ENCODE data around the gene PTH. TPM values are rescaled to one million over a fixed set of nuclear protein-coding genes. Genes with fewer than 3 reads are reported as not detected.

The PTH gene
- total and polyA plus RNA-seq, 2 donors (not counting 3 experiments of a cell fraction or from before 2014, with no cell fraction given), result not detected

- ChIA-PET POLR2A (no interaction called here), CTCF (no interaction called here)
- dilution Hi-C loops (cut with MboI; ENCODE audit: extremely low pct_ligation_motif_present, low sequenced_read_pairs) (no loop called here), intact Hi-C loops (cut with micrococcal nuclease) (no loop called here)
- Histone ChIP-seq H2AFZ (ENCODE audit: low read depth, low read length) (no peak overlapping the region), H3K27me3 (ENCODE audit: control insufficient read depth in 2 of 2, insufficient read depth in 2 of 2, low read length in 2 of 2) (peaks cover 13 to 29% of the 10 kb centered on the region in 2 experiments), H3K27ac (ENCODE audit: insufficient read depth, low read depth, low read length) (no peak overlapping the region), H4K20me1 (replicated peaks; ENCODE audit: control insufficient read depth, extremely low read depth, insufficient read depth, low read length) (no peaks in the 10 kb centered on the region), H3K9me1 (replicated peaks; ENCODE audit: control insufficient read depth, extremely low read depth, insufficient read depth, low read length) (no peaks in the 10 kb centered on the region), H3K4me2 (ENCODE audit: insufficient read depth, low read length) (no peak overlapping the region), H3K36me3 (ENCODE audit: control insufficient read depth in 2 of 2, extremely low read depth in 1 of 2, insufficient read depth in 2 of 2, low read length in 2 of 2) (no peaks in the 10 kb centered on the region), H3K9ac (replicated peaks; ENCODE audit: extremely low read depth, insufficient read depth, low read length) (no peak overlapping the region), H3K9me3 (replicated peaks; ENCODE audit: control insufficient read depth, insufficient read depth, low read length) (no peaks in the 10 kb centered on the region), H3K4me3 (replicated peaks in 1 of 3; ENCODE audit: insufficient read depth in 1 of 3, low read depth in 1 of 3, low read length in 3 of 3) (no peak overlapping the region), H3K4me1 (ENCODE audit: control insufficient read depth, extremely low read depth, insufficient read depth, low read length) (no peaks in the 10 kb centered on the region), H3K79me2 (ENCODE audit: control insufficient read depth, insufficient read depth, low read length) (no peaks in the 10 kb centered on the region)
- no peak for FAIRE-seq
- TF ChIP-seq FOS (IDR thresholded peaks at IDR 0.05; ENCODE audit: borderline replicate concordance, insufficient read depth, low read length) (no peak), CTCF (IDR thresholded peaks at IDR 0.05; ENCODE audit: extremely low read depth in 1 of 2, insufficient read depth in 1 of 2, low read depth in 1 of 2, low read length in 2 of 2) (no peak), POLR2A (IDR thresholded peaks at IDR 0.05; ENCODE audit: low read depth, low read length) (no peak)
- no TSS peak for BruUV-seq (replicated peaks)
- DNase-seq (ENCODE audit: low read depth, low spot score), result no peak
Measured at GRCh38 chr11:13475091-13475490, 20.7 kb downstream of the PTH start.

- POLR2A ChIA-PET, result no interaction called here
- no peak overlapping the region for H3K4me3 ChIP-seq (replicated peaks in 1 of 3; ENCODE audit: insufficient read depth in 1 of 3, low read depth in 1 of 3, low read length in 3 of 3)
- H3K36me3 ChIP-seq (ENCODE audit: control insufficient read depth in 2 of 2, extremely low read depth in 1 of 2, insufficient read depth in 2 of 2, low read length in 2 of 2), result no peaks in the 10 kb centered on the region
- CTCF ChIA-PET, result interaction anchor here (0.9 to 1.8 kb wide), 3 partner anchors 8 to 119 kb away, joined by 4 to 8 read pairs (median 5); no protein-coding TSS in a partner anchor
- no peak overlapping the region for H3K4me2 ChIP-seq (ENCODE audit: insufficient read depth, low read length)
- no peaks in the 10 kb centered on the region for H3K4me1 ChIP-seq (ENCODE audit: control insufficient read depth, extremely low read depth, insufficient read depth, low read length)
- no peak overlapping the region for H2AFZ ChIP-seq (ENCODE audit: low read depth, low read length)
- dilution Hi-C loops (cut with MboI; ENCODE audit: extremely low pct_ligation_motif_present, low sequenced_read_pairs), result no loop called here
- H3K9me3 ChIP-seq (replicated peaks; ENCODE audit: control insufficient read depth, insufficient read depth, low read length), result no peaks in the 10 kb centered on the region
- BruUV-seq (replicated peaks), result no TSS peak
- H3K9ac ChIP-seq (replicated peaks; ENCODE audit: extremely low read depth, insufficient read depth, low read length), result no peak overlapping the region
- no peaks in the 10 kb centered on the region for H3K79me2 ChIP-seq (ENCODE audit: control insufficient read depth, insufficient read depth, low read length)
- H4K20me1 ChIP-seq (replicated peaks; ENCODE audit: control insufficient read depth, extremely low read depth, insufficient read depth, low read length), result no peaks in the 10 kb centered on the region
- no peak for TF ChIP-seq GATA2 (IDR thresholded peaks at IDR 0.05; ENCODE audit: insufficient read depth, insufficient read length, low read depth, low read length)
- no peak for TF ChIP-seq POLR2A (IDR thresholded peaks at IDR 0.05; ENCODE audit: low read depth, low read length)
- TF ChIP-seq EZH2 (IDR thresholded peaks at IDR 0.05; ENCODE audit: borderline replicate concordance, low read depth, low read length, severe bottlenecking), result no peak
- no peak for TF ChIP-seq JUN (IDR thresholded peaks at IDR 0.05; ENCODE audit: borderline replicate concordance, insufficient read depth, insufficient read length, low read depth)
- no peak for TF ChIP-seq CTCF (IDR thresholded peaks at IDR 0.05; ENCODE audit: extremely low read depth in 1 of 2, insufficient read depth in 1 of 2, low read depth in 1 of 2, low read length in 2 of 2)
- TF ChIP-seq MAX (IDR thresholded peaks at IDR 0.05; ENCODE audit: insufficient read depth, insufficient read length), result no peak
- TF ChIP-seq POLR2AphosphoS5 (IDR thresholded peaks at IDR 0.05; ENCODE audit: insufficient read depth, low read depth, low read length), result no peak
- no peak for TF ChIP-seq MYC (IDR thresholded peaks at IDR 0.05; ENCODE audit: low read depth, low read length)
- TF ChIP-seq FOS (IDR thresholded peaks at IDR 0.05; ENCODE audit: borderline replicate concordance, insufficient read depth, low read length), result no peak
- no peak overlapping the region for H3K27ac ChIP-seq (ENCODE audit: insufficient read depth, low read depth, low read length)
- DNase-seq (ENCODE audit: low read depth, low spot score), result no peak
- intact Hi-C loops (cut with micrococcal nuclease), result no loop called here
- FAIRE-seq, result no peak
- no peaks in the 10 kb centered on the region for H3K9me1 ChIP-seq (replicated peaks; ENCODE audit: control insufficient read depth, extremely low read depth, insufficient read depth, low read length)
- H3K27me3 ChIP-seq (ENCODE audit: control insufficient read depth in 2 of 2, insufficient read depth in 2 of 2, low read length in 2 of 2), result peaks cover 14 to 32% of the 10 kb centered on the region in 2 experiments
Measured at GRCh38 chr11:13473013-13473722, 22.6 kb downstream of the PTH start.
